ENCODE results near the gene LRP11. TPM values are rescaled to one million over a fixed set of nuclear protein-coding genes. Genes with fewer than 3 reads are reported as not detected.

The LRP11 gene
- polyA plus RNA-seq, 2 of the 4 experiments (the other 2 are of a cell fraction), result 48.9 to 57.7 TPM

GRCh38 chr6:149872233-149872632 is 8.1 kb upstream of the LRP11 start:
- WGBS (ENCODE audit: missing lambda C conversion rate), result 25% methylated on average over 1 of the region's 1 CpG
- ChIA-PET CTCF (interaction anchor here (1.3 to 1.6 kb wide), 2 partner anchors 12 to 38 kb away, joined by 4 to 5 read pairs; no protein-coding TSS in a partner anchor), POLR2A (no interaction called here)

DNA sequence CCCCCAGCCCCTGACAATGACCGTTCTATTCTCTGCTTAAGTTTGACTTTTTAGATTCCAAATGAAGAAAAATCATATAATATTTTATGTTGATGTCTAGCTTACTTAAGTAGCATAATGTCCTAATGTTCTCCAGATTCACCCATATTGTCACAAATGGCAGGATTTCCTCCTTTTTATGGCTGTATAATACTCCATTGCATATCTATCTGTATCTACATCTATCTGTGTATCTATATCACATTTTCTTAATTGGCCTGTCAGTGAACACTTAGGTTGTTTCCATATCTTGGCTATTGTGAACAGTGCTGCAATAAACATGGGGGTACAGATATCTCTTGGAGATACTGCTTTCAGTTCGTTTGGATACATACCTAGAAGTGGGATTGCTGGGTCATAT is 7.0 kb upstream of the LRP11 start:
- ChIA-PET POLR2A (no interaction called here), CTCF (interaction anchor here (1.6 kb wide), 1 partner anchor 37 kb away, joined by 4 read pairs; no protein-coding TSS in a partner anchor)
- Histone ChIP-seq H3K9me3 (peaks cover 11% of the 10 kb centered on the region; the same call in 1 of the 3 replicates), H3K4me1 (peaks cover 18% of the 10 kb centered on the region; the same call in 2 of the 3 replicates), H3K4me2 (no peak overlapping the region), H3K4me3 (no peak overlapping the region), H3K27ac (no peak overlapping the region)
- DNase-seq (ENCODE audit: low read depth in 1 of 2, low spot score in 1 of 2) (no peak), FAIRE-seq (no peak), ATAC-seq (no peak)
- WGBS (ENCODE audit: missing lambda C conversion rate), result 75% methylated on average over 2 of the region's 2 CpGs
- no peak for TF ChIP-seq TFCP2L1 (CRISPR knock-in tag; IDR thresholded peaks at IDR 0.05)
- TF ChIP-seq, protein P1, sequence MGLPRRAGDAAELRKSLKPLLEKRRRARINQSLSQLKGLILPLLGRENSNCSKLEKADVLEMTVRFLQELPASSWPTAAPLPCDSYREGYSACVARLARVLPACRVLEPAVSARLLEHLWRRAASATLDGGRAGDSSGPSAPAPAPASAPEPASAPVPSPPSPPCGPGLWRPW (IDR thresholded peaks at IDR 0.05), result no peak
- TF ChIP-seq BHLHE40 (IDR thresholded peaks at IDR 0.05; ENCODE audit: low read depth, low read length), result no peak

More at GRCh38 chr6:149872233-149872632, 8.1 kb upstream of the LRP11 start:
- H3K4me3 ChIP-seq, result no peak overlapping the region
- ATAC-seq (no peak), DNase-seq (ENCODE audit: low read depth in 1 of 2, low spot score in 1 of 2) (no peak), FAIRE-seq (no peak)
- H3K4me1 ChIP-seq, result peaks cover 17% of the 10 kb centered on the region; the same call in 2 of the 3 replicates
- H3K27ac ChIP-seq, result no peak overlapping the region
- H3K4me2 ChIP-seq, result no peak overlapping the region
- peaks cover 11% of the 10 kb centered on the region; the same call in 1 of the 3 replicates for H3K9me3 ChIP-seq
- no peak for TF ChIP-seq POLR2AphosphoS2 (conservative IDR thresholded peaks at IDR 0.05; ENCODE audit: low read length)
- TF ChIP-seq CBX2 (IDR thresholded peaks at IDR 0.05; ENCODE audit: borderline replicate concordance, low read depth), result no peak
- no peak for TF ChIP-seq RNF2 (IDR thresholded peaks at IDR 0.05; ENCODE audit: borderline replicate concordance, low read depth)
- TF ChIP-seq, protein P1 (IDR thresholded peaks at IDR 0.05), result no peak
- TF ChIP-seq HOXB13 (CRISPR knock-in tag; IDR thresholded peaks at IDR 0.05; ENCODE audit: low read depth), result no peak
- no peak for TF ChIP-seq PHF8 (IDR thresholded peaks at IDR 0.05; ENCODE audit: borderline replicate concordance, low read depth)
- TF ChIP-seq, protein P2, sequence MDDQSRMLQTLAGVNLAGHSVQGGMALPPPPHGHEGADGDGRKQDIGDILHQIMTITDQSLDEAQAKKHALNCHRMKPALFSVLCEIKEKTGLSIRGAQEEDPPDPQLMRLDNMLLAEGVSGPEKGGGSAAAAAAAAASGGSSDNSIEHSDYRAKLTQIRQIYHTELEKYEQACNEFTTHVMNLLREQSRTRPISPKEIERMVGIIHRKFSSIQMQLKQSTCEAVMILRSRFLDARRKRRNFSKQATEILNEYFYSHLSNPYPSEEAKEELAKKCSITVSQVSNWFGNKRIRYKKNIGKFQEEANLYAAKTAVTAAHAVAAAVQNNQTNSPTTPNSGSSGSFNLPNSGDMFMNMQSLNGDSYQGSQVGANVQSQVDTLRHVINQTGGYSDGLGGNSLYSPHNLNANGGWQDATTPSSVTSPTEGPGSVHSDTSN (IDR thresholded peaks at IDR 0.05), result no peak
- no peak for TF ChIP-seq RFX5 (IDR thresholded peaks at IDR 0.05)
- no peak for TF ChIP-seq EP300 (IDR thresholded peaks at IDR 0.05)
- no peak for TF ChIP-seq HMGXB4 (CRISPR knock-in tag; IDR thresholded peaks at IDR 0.05; ENCODE audit: borderline replicate concordance)

DNA sequence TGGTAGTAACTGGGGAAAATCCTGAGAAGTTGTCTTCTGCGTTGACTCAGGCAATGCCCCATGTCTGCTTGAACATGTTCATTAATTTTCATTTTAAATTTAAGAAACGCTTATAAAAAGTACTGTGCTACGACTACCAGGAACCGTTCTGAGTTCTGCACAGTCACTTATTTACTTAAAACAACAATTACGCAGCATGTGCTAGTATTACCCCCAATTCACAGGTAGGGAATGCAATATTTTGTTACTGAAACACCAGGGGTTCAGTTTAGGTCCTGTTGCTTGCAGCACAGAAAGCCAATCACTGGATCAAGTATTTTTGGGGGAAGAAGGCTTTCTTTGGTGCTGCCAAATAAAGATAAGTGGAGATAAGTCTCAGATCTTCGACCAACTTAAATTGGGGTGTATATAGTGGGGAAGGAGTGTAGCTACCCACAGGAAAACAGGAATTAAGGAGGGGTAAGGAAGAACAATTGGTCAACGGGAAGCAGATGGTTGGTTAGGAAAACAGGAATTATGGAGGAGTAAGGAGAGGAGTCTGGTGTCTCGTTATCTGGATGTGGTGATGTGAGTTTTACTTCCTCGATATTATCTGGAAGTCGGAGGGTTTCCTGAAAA is 5.2 kb upstream of the LRP11 start:
- no peak overlapping the region for H3K4me2 ChIP-seq
- ATAC-seq (no peak), DNase-seq (ENCODE audit: low read depth in 1 of 2, low spot score in 1 of 2) (no peak), FAIRE-seq (no peak)
- H3K4me1 ChIP-seq, result peaks cover 23% of the 10 kb centered on the region; the same call in 2 of the 3 replicates
- TF ChIP-seq JUN (IDR thresholded peaks at IDR 0.05) (no peak), ZC3H11A (IDR thresholded peaks at IDR 0.05) (no peak), MAX (IDR thresholded peaks at IDR 0.05) (no peak), NPAS2 (CRISPR knock-in tag; IDR thresholded peaks at IDR 0.05; ENCODE audit: borderline replicate concordance) (no peak), EP300 (IDR thresholded peaks at IDR 0.05) (no peak), ZNF302 (CRISPR knock-in tag; IDR thresholded peaks at IDR 0.05) (no peak), ESRRA (IDR thresholded peaks at IDR 0.05; ENCODE audit: borderline replicate concordance, low read length) (no peak), NR3C1 (IDR thresholded peaks at IDR 0.05) (no peak), NFE2L2 (conservative IDR thresholded peaks at IDR 0.05; ENCODE audit: low read length) (no peak), BHLHE40 (IDR thresholded peaks at IDR 0.05; ENCODE audit: low read depth, low read length) (no peak), CHD2 (IDR thresholded peaks at IDR 0.05; ENCODE audit: low read length, partially characterized antibody) (no peak)
- POLR2A ChIA-PET, result no interaction called here
- H3K4me3 ChIP-seq, result no peak overlapping the region
- peaks cover 11% of the 10 kb centered on the region; the same call in 1 of the 3 replicates for H3K9me3 ChIP-seq
- peak overlapping the region in 1 of 2 experiments; percentile 58; a peak in 2 of 6 replicates for H3K27ac ChIP-seq
- CTCF ChIA-PET, result interaction anchor here (1.0 to 1.3 kb wide), 2 partner anchors 26 to 56 kb away, joined by 3 to 5 read pairs; no protein-coding TSS in a partner anchor
- WGBS (ENCODE audit: missing lambda C conversion rate), result 87% methylated on average over 10 of the region's 10 CpGs

All from A549 (cell line).